OCI-LY1 (cell line): ENCODE measurements around the gene CSGALNACT2.

Experiments used
- H2AFZ ChIP-seq: fragments of 200-600 bp; sonication (generic), shearing (Covaris generic); 2 replicates; pipeline ENCODE4 v1.6.0; 2014; ENCODE audit warnings: antibody characterized with exemption, mild to moderate bottlenecking, low read length
- H3F3A ChIP-seq: fragments of 200-600 bp; sonication (generic), shearing (Covaris generic); 2 replicates; pipeline ENCODE4 v1.6.0; 2014; ENCODE audit warnings: mild to moderate bottlenecking, antibody characterized with exemption, low read length, moderate library complexity; ENCODE audit not compliant: insufficient read depth
- H3K27ac ChIP-seq: fragments of 200-600 bp; sonication (generic); 2 replicates; pipeline ENCODE4 v1.5.1; 2014; ENCODE audit warnings: low read length, mixed run types, mild to moderate bottlenecking, low read depth; ENCODE audit not compliant: poor library complexity, severe bottlenecking
- H3K27me3 ChIP-seq: fragments of 200-600 bp; sonication (generic); 2 replicates; pipeline ENCODE4 v1.6.0; 2014; ENCODE audit warnings: antibody characterized with exemption, mild to moderate bottlenecking, low read length, moderate library complexity; ENCODE audit not compliant: insufficient read depth
- H3K36me3 ChIP-seq: fragments of 200-600 bp; sonication (generic); 2 replicates; pipeline ENCODE4 v1.6.1; 2014; ENCODE audit warnings: mild to moderate bottlenecking, antibody characterized with exemption, low read length, moderate library complexity, mixed read lengths; ENCODE audit not compliant: insufficient read depth
- H3K4me1 ChIP-seq: fragments of 200-600 bp; sonication (generic); 2 replicates; pipeline ENCODE4 v1.5.1; 2014; ENCODE audit warnings: mild to moderate bottlenecking, low read length, moderate library complexity; ENCODE audit not compliant: insufficient read depth, severe bottlenecking
- H3K4me2 ChIP-seq: fragments of 200-600 bp; sonication (generic), shearing (Covaris generic); 2 replicates; pipeline ENCODE4 v1.6.1; 2014; ENCODE audit warnings: low read length
- H3K4me3 ChIP-seq: fragments of 200-600 bp; sonication (generic); 2 replicates; pipeline ENCODE4 v1.5.1; 2014; ENCODE audit warnings: low read length, low read depth, mild to moderate bottlenecking, mixed read lengths; ENCODE audit not compliant: poor library complexity, severe bottlenecking
- H3K79me2 ChIP-seq: fragments of 200-600 bp; shearing (Covaris generic); 2 replicates; pipeline ENCODE4 v1.6.1; 2016; ENCODE audit warnings: mixed run types, low read length, mixed read lengths; ENCODE audit not compliant: insufficient read depth
- H3K9ac ChIP-seq: fragments of 200-600 bp; sonication (generic), shearing (Covaris generic); 2 replicates; pipeline ENCODE4 v1.6.1; 2014; ENCODE audit warnings: mild to moderate bottlenecking, low read length, mixed read lengths
- H3K9me2 ChIP-seq: fragments of 200-600 bp; sonication (generic), shearing (Covaris generic); 2 replicates; pipeline ENCODE4 v1.6.1; 2014; ENCODE audit warnings: low read depth, mild to moderate bottlenecking, low read length, mixed read lengths
- H3K9me3 ChIP-seq: fragments of 200-600 bp; shearing (Covaris generic); 2 replicates; pipeline ENCODE4 v1.6.1; 2014; ENCODE audit warnings: low read length, mixed read lengths
- H4K20me1 ChIP-seq: fragments of 200-600 bp; sonication (generic), shearing (Covaris generic); 2 replicates; pipeline ENCODE4 v1.6.0; 2016; ENCODE audit warnings: mild to moderate bottlenecking, low read length; ENCODE audit not compliant: insufficient read depth
- EZH2 ChIP-seq: fragments of 200-600 bp; sonication (generic), shearing (Covaris generic); IDR thresholded peaks from 2 replicates; pipeline ENCODE4 v1.8.0; 2017; ENCODE audit warnings: borderline replicate concordance, mixed run types, mild to moderate bottlenecking, antibody characterized with exemption, low read length, moderate library complexity, mixed read lengths
- TF ChIP-seq, protein P1 (sequence below): fragments of 200-600 bp; sonication (generic), shearing (Covaris generic); IDR thresholded peaks from 2 replicates; pipeline ENCODE4 v1.5.1; 2017; ENCODE audit warnings: mild to moderate bottlenecking, antibody characterized with exemption, low read length, moderate library complexity, mixed read lengths

Gene CSGALNACT2

DNA sequence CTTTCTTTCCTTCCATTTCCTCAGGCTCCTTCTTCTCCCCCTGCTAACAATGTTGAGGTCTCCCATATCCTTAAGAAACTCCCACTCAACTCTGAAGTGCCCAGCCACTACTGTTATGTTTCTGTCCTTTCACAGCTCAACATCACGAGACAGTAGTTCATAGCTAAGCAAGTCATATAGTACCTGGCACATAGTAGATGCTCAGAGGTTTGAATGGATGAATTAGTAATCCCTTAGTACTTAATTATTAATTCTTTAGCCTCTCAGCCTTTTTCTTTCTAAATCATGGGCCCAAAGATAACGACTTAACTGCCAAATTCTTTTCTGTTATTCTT, 22.6 kb downstream of the CSGALNACT2 start:
- Histone ChIP-seq H3K4me2 (no peak overlapping the region), H3K27ac (no peak overlapping the region), H3K36me3 (no peaks in the 10 kb centered on the region), H3K9me3 (no peaks in the 10 kb centered on the region), H2AFZ (no peak overlapping the region), H3F3A (no peaks in the 10 kb centered on the region), H3K4me1 (no peaks in the 10 kb centered on the region), H4K20me1 (no peaks in the 10 kb centered on the region), H3K4me3 (no peak overlapping the region), H3K9me2 (no peaks in the 10 kb centered on the region), H3K9ac (no peak overlapping the region), H3K27me3 (no peaks in the 10 kb centered on the region), H3K79me2 (no peaks in the 10 kb centered on the region)
- TF ChIP-seq, protein P1, sequence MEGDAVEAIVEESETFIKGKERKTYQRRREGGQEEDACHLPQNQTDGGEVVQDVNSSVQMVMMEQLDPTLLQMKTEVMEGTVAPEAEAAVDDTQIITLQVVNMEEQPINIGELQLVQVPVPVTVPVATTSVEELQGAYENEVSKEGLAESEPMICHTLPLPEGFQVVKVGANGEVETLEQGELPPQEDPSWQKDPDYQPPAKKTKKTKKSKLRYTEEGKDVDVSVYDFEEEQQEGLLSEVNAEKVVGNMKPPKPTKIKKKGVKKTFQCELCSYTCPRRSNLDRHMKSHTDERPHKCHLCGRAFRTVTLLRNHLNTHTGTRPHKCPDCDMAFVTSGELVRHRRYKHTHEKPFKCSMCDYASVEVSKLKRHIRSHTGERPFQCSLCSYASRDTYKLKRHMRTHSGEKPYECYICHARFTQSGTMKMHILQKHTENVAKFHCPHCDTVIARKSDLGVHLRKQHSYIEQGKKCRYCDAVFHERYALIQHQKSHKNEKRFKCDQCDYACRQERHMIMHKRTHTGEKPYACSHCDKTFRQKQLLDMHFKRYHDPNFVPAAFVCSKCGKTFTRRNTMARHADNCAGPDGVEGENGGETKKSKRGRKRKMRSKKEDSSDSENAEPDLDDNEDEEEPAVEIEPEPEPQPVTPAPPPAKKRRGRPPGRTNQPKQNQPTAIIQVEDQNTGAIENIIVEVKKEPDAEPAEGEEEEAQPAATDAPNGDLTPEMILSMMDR: no peak
- TF ChIP-seq EZH2: no peak

DNA sequence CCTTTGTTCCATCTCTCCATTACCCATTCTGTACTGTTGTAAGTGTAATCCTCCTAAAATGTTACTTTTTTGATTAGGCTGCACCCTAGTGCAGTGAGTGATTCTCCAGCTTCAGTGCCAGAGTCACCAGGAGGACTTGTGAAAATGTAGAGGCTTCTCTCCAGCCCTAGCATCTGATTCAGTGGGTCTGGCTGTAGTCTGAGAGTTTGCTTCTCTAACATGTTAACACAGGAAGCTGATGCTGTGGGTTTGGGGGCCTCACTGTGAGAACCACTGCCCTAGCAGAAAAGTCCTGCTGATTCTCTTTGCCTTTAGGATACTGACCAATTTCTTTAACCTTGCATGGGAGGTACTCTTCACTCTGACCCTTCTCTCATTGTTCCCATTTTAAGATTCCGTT, 24.4 kb downstream of the CSGALNACT2 start:
- Histone ChIP-seq H3F3A (no peaks in the 10 kb centered on the region), H3K4me1 (no peaks in the 10 kb centered on the region), H3K4me3 (no peak overlapping the region), H4K20me1 (no peaks in the 10 kb centered on the region), H2AFZ (no peak overlapping the region), H3K36me3 (no peaks in the 10 kb centered on the region), H3K79me2 (no peaks in the 10 kb centered on the region), H3K9me3 (no peaks in the 10 kb centered on the region), H3K27me3 (no peaks in the 10 kb centered on the region), H3K9me2 (no peaks in the 10 kb centered on the region), H3K27ac (no peak overlapping the region), H3K4me2 (no peak overlapping the region), H3K9ac (no peak overlapping the region)
- no peak for TF ChIP-seq EZH2
- TF ChIP-seq, protein P1: no peak

- no peaks in the 10 kb centered on the region for H3K36me3 ChIP-seq
- no peak for TF ChIP-seq EZH2
- TF ChIP-seq, protein P1: no peak
- H3F3A ChIP-seq: no peaks in the 10 kb centered on the region
- no peak overlapping the region for H3K4me3 ChIP-seq
- no peaks in the 10 kb centered on the region for H3K9me2 ChIP-seq
- H3K4me2 ChIP-seq: no peak overlapping the region
- H4K20me1 ChIP-seq: no peaks in the 10 kb centered on the region
- no peaks in the 10 kb centered on the region for H3K4me1 ChIP-seq
- no peaks in the 10 kb centered on the region for H3K27me3 ChIP-seq
- H3K9me3 ChIP-seq: no peaks in the 10 kb centered on the region
- no peak overlapping the region for H2AFZ ChIP-seq
- no peaks in the 10 kb centered on the region for H3K79me2 ChIP-seq
- H3K27ac ChIP-seq: no peak overlapping the region
- no peak overlapping the region for H3K9ac ChIP-seq
Measured at GRCh38 chr10:43166207-43166879, 28.1 kb downstream of the CSGALNACT2 start.
